GM21381 (cell line): Measurements from ENCODE around the gene DNAJC16.

Experiments
- ATAC-seq: cut with Tn5 transposase; IDR thresholded peaks from one replicate; pipeline ENCODE4 v1.9.1; 2021; ENCODE audit warnings: mild to moderate bottlenecking, moderate library complexity; ENCODE audit not compliant: unreplicated experiment

Gene DNAJC16

GRCh38 chr1:15531682-15532081 lies 5.0 kb downstream of the DNAJC16 start:
- no peak for ATAC-seq

GRCh38 chr1:15538771-15539170 lies 12.1 kb downstream of the DNAJC16 start:
- ATAC-seq: no peak

- no peak for ATAC-seq
Measured at GRCh38 chr1:15540186-15540585, 13.5 kb downstream of the DNAJC16 start.

GRCh38 chr1:15541231-15541792 lies 14.7 kb downstream of the DNAJC16 start:
- no peak for ATAC-seq

- ATAC-seq: no peak
Measured at GRCh38 chr1:15542388-15543250, 16.0 kb downstream of the DNAJC16 start.

GRCh38 chr1:15543251-15543588 lies 16.6 kb downstream of the DNAJC16 start:
- no peak for ATAC-seq

- no peak for ATAC-seq
Measured at GRCh38 chr1:15543589-15544568, 17.2 kb downstream of the DNAJC16 start.

GRCh38 chr1:15546641-15547040 lies 20.0 kb downstream of the DNAJC16 start:
- no peak for ATAC-seq

- ATAC-seq: no peak
Measured at GRCh38 chr1:15550573-15550972, 23.9 kb downstream of the DNAJC16 start.

- ATAC-seq: no peak
Measured at GRCh38 chr1:15557008-15557407, 30.4 kb downstream of the DNAJC16 start.

- no peak for ATAC-seq
Measured at GRCh38 chr1:15557594-15557993, 30.9 kb downstream of the DNAJC16 start.

GRCh38 chr1:15558516-15558915 lies 31.9 kb downstream of the DNAJC16 start:
- no peak for ATAC-seq

- no peak for ATAC-seq
Measured at GRCh38 chr1:15559189-15559810, 32.7 kb downstream of the DNAJC16 start.

GRCh38 chr1:15568387-15569073 lies 41.9 kb downstream of the DNAJC16 start:
- no peak for ATAC-seq

GRCh38 chr1:15570861-15571260 lies 44.2 kb downstream of the DNAJC16 start:
- ATAC-seq: no peak

GRCh38 chr1:15571266-15571665 lies 44.6 kb downstream of the DNAJC16 start:
- ATAC-seq: no peak

- no peak for ATAC-seq
Measured at GRCh38 chr1:15573477-15573876, 46.8 kb downstream of the DNAJC16 start.

- no peak for ATAC-seq
Measured at GRCh38 chr1:15574741-15575140, 48.1 kb downstream of the DNAJC16 start.

- ATAC-seq: no peak
Measured at GRCh38 chr1:15575549-15576150, 49.0 kb downstream of the DNAJC16 start.

- no peak for ATAC-seq
Measured at GRCh38 chr1:15577691-15578090, 51.0 kb downstream of the DNAJC16 start.
